ENCODE results near the gene DRAP1.

Gene DRAP1

DNA sequence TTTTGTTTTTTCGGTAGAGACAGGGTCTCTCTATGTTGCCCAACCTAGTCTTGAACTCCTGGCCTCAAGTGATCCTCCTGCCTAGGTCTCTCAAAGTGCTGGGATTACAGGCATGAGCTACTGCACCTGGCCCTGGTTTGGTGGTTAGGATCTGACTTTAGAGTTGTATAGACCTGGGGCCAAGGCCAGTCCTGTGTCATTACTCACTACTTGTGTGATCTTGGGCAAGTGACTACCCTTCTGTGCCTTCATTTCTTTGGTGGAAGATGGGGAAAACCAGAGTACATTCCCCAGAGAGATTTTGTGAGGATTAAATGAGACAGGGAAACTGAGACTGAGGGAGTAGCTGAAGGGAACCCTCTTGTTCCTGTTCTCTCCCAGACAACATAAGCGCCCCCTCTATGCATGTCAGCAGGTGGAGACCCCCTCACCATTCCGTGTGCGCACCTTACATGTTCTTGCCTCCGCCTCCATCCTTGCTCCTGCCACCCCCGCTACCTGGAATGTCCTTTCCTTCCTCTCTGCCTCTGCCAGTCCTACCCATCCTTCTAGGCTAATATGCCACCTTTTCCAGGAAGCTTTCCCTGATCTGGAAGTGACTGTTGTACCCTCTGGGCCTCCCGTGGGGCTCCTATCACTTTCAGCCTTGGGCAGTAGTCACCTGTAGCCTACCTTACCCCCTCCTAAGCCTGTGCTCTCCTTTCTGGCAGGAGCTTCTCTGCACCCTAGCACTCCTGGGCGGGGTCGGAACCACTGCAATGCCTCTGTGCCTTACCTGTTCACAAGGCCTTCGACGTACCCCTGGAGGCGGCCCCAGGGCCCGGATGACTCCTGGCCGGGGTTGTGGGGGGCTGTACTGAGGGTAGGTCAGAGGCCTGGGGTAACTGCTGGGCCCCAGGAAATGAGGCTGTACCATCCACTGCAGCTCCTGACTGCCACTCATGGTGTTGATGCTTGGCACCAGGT is 22.9 kb upstream of the DRAP1 start:
- TF ChIP-seq, protein P1, sequence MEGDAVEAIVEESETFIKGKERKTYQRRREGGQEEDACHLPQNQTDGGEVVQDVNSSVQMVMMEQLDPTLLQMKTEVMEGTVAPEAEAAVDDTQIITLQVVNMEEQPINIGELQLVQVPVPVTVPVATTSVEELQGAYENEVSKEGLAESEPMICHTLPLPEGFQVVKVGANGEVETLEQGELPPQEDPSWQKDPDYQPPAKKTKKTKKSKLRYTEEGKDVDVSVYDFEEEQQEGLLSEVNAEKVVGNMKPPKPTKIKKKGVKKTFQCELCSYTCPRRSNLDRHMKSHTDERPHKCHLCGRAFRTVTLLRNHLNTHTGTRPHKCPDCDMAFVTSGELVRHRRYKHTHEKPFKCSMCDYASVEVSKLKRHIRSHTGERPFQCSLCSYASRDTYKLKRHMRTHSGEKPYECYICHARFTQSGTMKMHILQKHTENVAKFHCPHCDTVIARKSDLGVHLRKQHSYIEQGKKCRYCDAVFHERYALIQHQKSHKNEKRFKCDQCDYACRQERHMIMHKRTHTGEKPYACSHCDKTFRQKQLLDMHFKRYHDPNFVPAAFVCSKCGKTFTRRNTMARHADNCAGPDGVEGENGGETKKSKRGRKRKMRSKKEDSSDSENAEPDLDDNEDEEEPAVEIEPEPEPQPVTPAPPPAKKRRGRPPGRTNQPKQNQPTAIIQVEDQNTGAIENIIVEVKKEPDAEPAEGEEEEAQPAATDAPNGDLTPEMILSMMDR (IDR thresholded peaks at IDR 0.05; ENCODE audit: insufficient read depth, low read length, missing control alignments) = no peak
- ChIA-PET CTCF (interaction anchor here (0.9 to 33.3 kb wide), 7 partner anchors 6 to 83 kb away, joined by 3 to 1090 read pairs (median 4); partner anchors contain the start of genes CCDC85B, FIBP, FOSL1 and SART1), POLR2A (interaction anchor here (0.9 to 7.7 kb wide), 3 partner anchors 6 to 18 kb away, joined by 3 to 136 read pairs (median 37); partner anchors contain the start of genes CCDC85B and FIBP)
- DNase-seq (ENCODE audit: low read depth, low spot score) = no peak
- peak overlapping the region; percentile 23 for H3K4me3 ChIP-seq (ENCODE audit: low read depth, low read length)

DNA sequence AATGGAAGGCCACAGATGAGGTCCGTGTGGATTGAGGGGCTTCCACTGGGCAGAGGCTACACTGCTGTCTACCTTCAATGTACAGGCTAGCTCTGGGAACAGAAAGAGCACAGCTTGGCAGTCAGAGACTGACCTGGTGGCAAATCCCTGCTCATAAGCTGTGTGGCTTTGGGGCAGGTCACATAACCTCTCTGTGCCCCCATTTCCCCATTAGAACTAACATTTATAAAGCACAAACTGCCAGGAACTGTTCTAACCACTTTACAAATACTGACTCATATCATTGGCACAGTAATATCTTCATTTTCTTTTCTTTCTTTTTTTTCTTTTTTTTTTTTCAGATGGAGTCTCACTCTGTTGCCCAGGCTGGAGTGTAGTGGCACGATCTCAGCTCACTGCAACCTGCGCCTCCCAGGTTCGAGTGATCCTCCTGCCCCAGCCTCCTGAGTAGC is 22.2 kb upstream of the DRAP1 start:
- no peak for DNase-seq (ENCODE audit: low read depth, low spot score)
- CTCF ChIA-PET = interaction anchor here (1.2 to 33.3 kb wide), 7 partner anchors 7 to 82 kb away, joined by 3 to 1090 read pairs (median 7); partner anchors contain the start of genes CCDC85B, FIBP, FOSL1 and SART1
- POLR2A ChIA-PET = interaction anchor here (0.9 to 7.7 kb wide), 3 partner anchors 7 to 17 kb away, joined by 3 to 136 read pairs (median 37); partner anchors contain the start of genes CCDC85B and FIBP
- TF ChIP-seq, protein P1 (IDR thresholded peaks at IDR 0.05; ENCODE audit: insufficient read depth, low read length, missing control alignments) = no peak
- H3K4me3 ChIP-seq (ENCODE audit: low read depth, low read length) = peak overlapping the region; percentile 23

DNA sequence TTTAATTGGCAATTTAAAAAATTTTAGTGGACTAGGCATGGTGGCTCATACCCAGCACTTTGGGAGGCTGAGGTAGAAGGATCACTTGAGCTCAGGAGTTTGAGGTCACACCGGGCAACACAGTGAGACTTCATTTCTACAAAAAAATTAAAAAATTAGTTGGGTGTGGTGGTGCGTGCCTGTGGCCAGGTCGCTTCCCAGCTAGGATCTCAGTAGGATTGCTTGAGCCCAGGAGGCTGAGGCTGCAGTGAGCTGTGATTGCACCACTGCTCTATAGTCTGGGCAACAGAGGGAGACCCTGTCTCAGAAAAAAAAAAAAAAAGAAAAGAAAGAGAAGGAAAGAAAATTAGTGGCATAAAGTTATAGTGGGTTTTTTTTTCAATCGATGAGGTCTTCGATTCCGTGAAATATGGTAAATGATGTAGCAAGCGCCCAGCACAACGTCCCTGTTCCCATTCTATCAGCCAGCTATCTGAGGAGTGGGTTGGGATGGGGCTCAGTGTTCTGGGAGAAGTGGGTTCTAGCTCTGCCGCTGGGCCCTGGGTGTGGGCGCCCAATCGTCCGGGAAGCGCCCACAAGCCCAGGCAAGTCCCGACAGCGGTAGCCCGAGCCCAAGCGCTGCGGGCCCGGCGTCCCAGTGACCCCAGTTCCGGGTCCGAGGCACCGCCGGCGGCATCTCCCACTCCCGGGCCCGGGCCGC is 20.4 kb upstream of the DRAP1 start:
- TF ChIP-seq, protein P1 (IDR thresholded peaks at IDR 0.05; ENCODE audit: insufficient read depth, low read length, missing control alignments) = no peak
- DNase-seq (ENCODE audit: low read depth, low spot score) = no peak
- ChIA-PET CTCF (interaction anchor here (1.1 to 33.3 kb wide), 6 partner anchors 8 to 187 kb away, joined by 3 to 1090 read pairs (median 6); partner anchors contain the start of genes CCDC85B, CTSW, FIBP and KAT5), POLR2A (interaction anchor here (0.7 to 7.7 kb wide), 9 partner anchors 8 to 122 kb away, joined by 3 to 136 read pairs (median 4); partner anchors contain the start of genes CCDC85B and FIBP)
- peak overlapping the region; percentile 98 for H3K4me3 ChIP-seq (ENCODE audit: low read depth, low read length)

DNA sequence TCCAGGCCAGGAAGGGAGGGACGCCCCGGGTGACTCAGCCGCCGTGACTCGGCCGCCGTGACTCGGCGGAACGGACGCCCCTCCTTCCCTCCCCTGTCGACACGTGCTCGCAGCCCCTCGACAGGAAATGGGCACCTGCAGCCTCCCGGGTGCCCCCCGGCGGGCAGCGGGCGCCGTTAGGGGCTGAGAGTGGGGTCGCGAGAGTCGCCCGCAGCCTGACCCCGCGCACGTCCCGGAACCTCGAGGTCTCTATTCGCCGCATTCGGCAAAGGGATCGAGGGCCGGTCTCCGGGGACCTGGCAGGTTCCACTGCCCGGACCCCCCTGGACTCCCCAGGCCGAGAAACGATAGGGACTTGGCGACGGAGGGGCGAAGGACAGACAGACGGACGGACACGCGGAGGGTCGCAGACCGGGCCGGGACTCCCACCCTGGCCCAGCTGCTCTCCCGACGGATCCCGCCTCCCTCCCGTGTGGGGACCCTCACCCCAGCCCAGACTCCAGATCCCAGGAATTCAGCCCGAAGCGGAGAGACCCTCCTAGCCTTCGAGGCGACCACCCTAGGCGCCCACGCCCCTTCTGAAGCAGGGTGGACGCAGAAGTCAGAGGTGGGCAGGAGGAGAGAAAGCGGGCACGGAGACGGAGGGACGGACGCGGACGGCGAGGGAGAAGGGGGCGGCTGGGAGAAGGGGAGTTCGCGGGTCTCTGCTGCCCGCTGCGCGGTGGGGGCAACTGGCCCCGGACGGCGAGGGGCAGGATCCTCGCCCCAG is 19.7 kb upstream of the DRAP1 start:
- TF ChIP-seq, protein P1 (IDR thresholded peaks at IDR 0.05; ENCODE audit: insufficient read depth, low read length, missing control alignments) = no peak
- no peak for DNase-seq (ENCODE audit: low read depth, low spot score)
- peak overlapping the region; percentile 98 for H3K4me3 ChIP-seq (ENCODE audit: low read depth, low read length)
- CTCF ChIA-PET = interaction anchor here (1.1 to 33.3 kb wide), 4 partner anchors 9 to 188 kb away, joined by 3 to 1090 read pairs (median 200); partner anchors contain the start of genes CCDC85B, CTSW, FIBP and KAT5
- POLR2A ChIA-PET = interaction anchor here (0.8 to 7.7 kb wide), 8 partner anchors 9 to 76 kb away, joined by 3 to 136 read pairs (median 6); partner anchors contain the start of genes CCDC85B and FIBP

DNA sequence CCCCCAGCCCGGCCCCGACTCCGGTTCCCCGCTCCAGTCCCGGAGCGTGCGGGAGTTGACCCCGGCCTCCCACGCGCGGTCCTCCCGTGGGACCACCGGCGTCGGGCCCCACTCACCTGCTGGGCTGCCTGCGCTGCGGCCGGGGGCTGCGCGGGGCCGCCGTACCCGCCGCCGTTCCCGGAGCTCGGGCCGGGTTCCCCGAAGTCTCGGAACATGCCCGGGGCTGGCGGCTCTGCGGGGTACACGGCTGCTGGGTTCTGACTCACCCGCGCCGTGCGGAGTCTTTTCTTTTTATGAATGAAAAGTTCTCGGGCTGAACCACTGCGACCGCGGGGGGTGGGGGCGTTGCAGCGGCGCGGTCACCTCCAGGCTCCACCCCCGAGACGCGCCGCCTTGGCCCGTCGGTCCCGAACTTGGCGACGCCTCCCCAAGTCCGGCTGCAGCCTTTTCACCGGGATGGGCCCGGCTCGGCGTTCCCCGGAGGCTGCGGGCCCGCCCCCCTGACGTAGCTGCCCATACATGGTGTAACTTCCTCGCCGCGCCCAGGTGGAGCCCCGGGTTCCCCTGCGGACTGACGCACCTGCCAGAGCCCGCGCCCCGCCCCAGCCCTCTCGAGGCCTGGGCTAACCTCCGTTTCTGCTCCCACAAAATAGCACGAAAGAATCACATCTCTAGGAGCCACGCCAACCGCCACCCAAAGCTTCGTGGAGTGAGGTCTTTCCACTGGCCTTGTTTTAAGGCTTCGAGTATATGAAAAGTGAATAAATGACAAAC is 18.9 kb upstream of the DRAP1 start, which contains the start of gene FOSL1:
Gene FOSL1, minus strand, starts transcription at position 264 of the 774 bp plus-strand sequence. Its CDS starts 49 bp downstream, at position 215.
- TF ChIP-seq, protein P1 (IDR thresholded peaks at IDR 0.05; ENCODE audit: insufficient read depth, low read length, missing control alignments) = no peak
- ChIA-PET POLR2A (interaction anchor here (0.7 to 7.7 kb wide), 6 partner anchors 10 to 34 kb away, joined by 3 to 136 read pairs (median 7); partner anchors contain the start of genes CCDC85B and FIBP), CTCF (interaction anchor here (1.5 to 18.8 kb wide), 4 partner anchors 10 to 88 kb away, joined by 4 to 394 read pairs (median 6); partner anchors contain the start of genes CCDC85B and FIBP)
- H3K4me3 ChIP-seq (ENCODE audit: low read depth, low read length) = peak within 1 kb of the TSS; percentile 98
- DNase-seq (ENCODE audit: low read depth, low spot score) = peak; percentile 73

All from AG04449 (cell line).